CD4-positive, alpha-beta memory T cell (primary cell): ENCODE measurements around the gene BOLA3. TPM values are rescaled to one million over a fixed set of nuclear protein-coding genes. Genes with fewer than 3 reads are reported as not detected.
A peak's percentile ranks its signal among the peaks of the same experiment; 100 is the strongest.
"Not testable (repeated sequence)": the region's sequence is repeated elsewhere in the genome, so short reads cannot be mapped to it uniquely, and the experiment has no call there.

Experiments
- CTCF ChIA-PET: fragments of 350-600 bp; sonication (Branson Sonifier 250); formaldehyde crosslinking; loops from one replicate; lab custom pipeline; 2021; ENCODE audit warnings: inconsistent platforms; ENCODE audit not compliant: partially characterized antibody; lab: Charles Lee
- POLR2A ChIA-PET: fragments of 350-600 bp; sonication (Branson Sonifier 250); formaldehyde crosslinking; loops from one replicate; lab custom pipeline; 2021; ENCODE audit not compliant: partially characterized antibody; lab: Charles Lee
- DNase-seq, 5 donors: peaks; one replicate each; pipeline versions ENCODE4 v3.0.0 to v3.0.0-alpha.2; 2020 to 2022; ENCODE audit warnings: mixed read lengths in 1 of 5
- H3K27ac ChIP-seq: one replicate; pipeline ENCODE4 v1.7.0; 2013; ENCODE audit warnings: low read depth, low read length
- H3K27me3 ChIP-seq: 2 replicates; pipeline ENCODE4 v1.7.0; 2013; ENCODE audit warnings: mild to moderate bottlenecking, low read length, moderate library complexity; ENCODE audit not compliant: insufficient read depth
- H3K36me3 ChIP-seq: 2 replicates; pipeline ENCODE4 v1.7.0; 2013; ENCODE audit warnings: mild to moderate bottlenecking, low read length, moderate library complexity; ENCODE audit not compliant: insufficient read depth
- H3K4me1 ChIP-seq: 2 replicates; pipeline ENCODE4 v1.7.0; 2013; ENCODE audit warnings: mild to moderate bottlenecking, low read length, moderate library complexity; ENCODE audit not compliant: insufficient read depth
- H3K4me3 ChIP-seq, 2 donors: one replicate each; pipeline ENCODE4 v1.7.0; 2013; ENCODE audit warnings: low read length in 2 of 2, mild to moderate bottlenecking in 1 of 2
- H3K9me3 ChIP-seq, 2 donors: one replicate each; pipeline ENCODE4 v1.7.0; 2013; ENCODE audit warnings: low read length in 2 of 2, control low read depth in 1 of 2; ENCODE audit not compliant: control insufficient read depth in 1 of 2
- H3K27ac Mint-ChIP-seq, 7 donors: one replicate each; pipeline ENCODE4 v1.8.0; 2020 to 2021; ENCODE audit warnings: mixed read lengths in 7 of 7, mild to moderate bottlenecking in 6 of 7, inconsistent platforms in 3 of 7, moderate library complexity in 3 of 7
- H3K27me3 Mint-ChIP-seq, 2 donors: one replicate each; pipeline ENCODE4 v1.8.0; 2020 to 2021; ENCODE audit warnings: mixed read lengths in 2 of 2
- H3K36me3 Mint-ChIP-seq, 2 donors: one replicate each; pipeline ENCODE4 v1.8.0; 2020 to 2021; ENCODE audit warnings: mixed read lengths in 2 of 2, inconsistent platforms in 1 of 2, mild to moderate bottlenecking in 1 of 2
- H3K4me1 Mint-ChIP-seq, 4 donors: one replicate each; pipeline ENCODE4 v1.8.0; 2020 to 2021; ENCODE audit warnings: mixed read lengths in 4 of 4, mild to moderate bottlenecking in 1 of 4
- H3K4me3 Mint-ChIP-seq, 8 donors: one replicate each; pipeline ENCODE4 v1.8.0; 2020 to 2021; ENCODE audit warnings: mixed read lengths in 8 of 8, mild to moderate bottlenecking in 7 of 8, moderate library complexity in 6 of 8, inconsistent platforms in 3 of 8
- H3K9me3 Mint-ChIP-seq, 8 donors: one replicate each; pipeline ENCODE4 v1.8.0; 2020 to 2021; ENCODE audit warnings: mixed read lengths in 8 of 8, mild to moderate bottlenecking in 5 of 8, inconsistent platforms in 3 of 8, moderate library complexity in 1 of 8
- intact Hi-C: fragments of 100-400 bp; cut with micrococcal nuclease; formaldehyde crosslinking; loops from one replicate; pipeline ENCODE4 v1.15.1; 2023
- polyA plus RNA-seq, 2 donors: library from polyadenylated mRNA; unstranded; fragments of 300-500 nt; fragmentation: Illumina TruSeq; gene quantifications; one replicate each; pipeline ENCODE4 v1.2.3, GENCODE V29; 2021
- total RNA-seq, 2 experiments: library from RNA; stranded (reverse); gene quantifications; one replicate each; pipeline ENCODE4 v1.2.3, GENCODE V29; 2021

BOLA3 gene
- total and polyA plus RNA-seq, 4 experiments from 2014 or later, result 16.4 to 101 (median 50.5) TPM

GRCh38 chr2:74138600-74139323, 8.9 kb downstream of the BOLA3 start:
- no peaks in the 10 kb centered on the region for H3K27me3 Mint-ChIP-seq
- no peak overlapping the region for H3K4me3 ChIP-seq
- no peak overlapping the region for H3K27ac ChIP-seq
- no peaks in the 10 kb centered on the region for H3K9me3 ChIP-seq
- H3K4me1 Mint-ChIP-seq, result peaks cover 2 to 11% (median 5%) of the 10 kb centered on the region in 4 donors
- ChIA-PET CTCF (no interaction called here), POLR2A (interaction anchor here (1.1 kb wide), 1 partner anchor 310 kb away, joined by 3 read pairs; the partner anchor contains the start of gene STAMBP)
- H3K4me1 ChIP-seq, result no peaks in the 10 kb centered on the region
- no peak overlapping the region for H3K4me3 Mint-ChIP-seq
- intact Hi-C loops, result no loop called here
- H3K9me3 Mint-ChIP-seq, result no peaks in the 10 kb centered on the region
- H3K27ac Mint-ChIP-seq, result peak overlapping the region in 1 of 7 donors; percentile 25
- H3K27me3 ChIP-seq, result no peaks in the 10 kb centered on the region
- H3K36me3 Mint-ChIP-seq, result peaks cover 30 to 41% of the 10 kb centered on the region in 2 donors
- H3K36me3 ChIP-seq, result no peaks in the 10 kb centered on the region
- no peak for DNase-seq

- H3K4me3 ChIP-seq, result no peak overlapping the region
- Mint-ChIP-seq H3K27ac (peak overlapping the region in 2 of 7 donors; percentile 25 to 73), H3K4me3 (no peak overlapping the region), H3K36me3 (peaks cover 35 to 50% of the 10 kb centered on the region in 2 donors), H3K9me3 (peaks cover 0 to 5% (median 0%) of the 10 kb centered on the region in 8 donors), H3K4me1 (peaks cover 3 to 11% (median 5%) of the 10 kb centered on the region in 4 donors), H3K27me3 (no peaks in the 10 kb centered on the region)
- no peaks in the 10 kb centered on the region for H3K9me3 ChIP-seq
- ChIA-PET POLR2A (no interaction called here), CTCF (no interaction called here)
- H3K27ac ChIP-seq, result no peak overlapping the region
- no peaks in the 10 kb centered on the region for H3K4me1 ChIP-seq
- no peak for DNase-seq
- no peaks in the 10 kb centered on the region for H3K27me3 ChIP-seq
- H3K36me3 ChIP-seq, result no peaks in the 10 kb centered on the region
- intact Hi-C loops, result no loop called here
Measured at GRCh38 chr2:74137651-74138599, 9.8 kb downstream of the BOLA3 start.

- peaks cover 12 to 27% of the 10 kb centered on the region in 2 donors for H3K36me3 Mint-ChIP-seq
- intact Hi-C loops, result no loop called here
- H3K9me3 Mint-ChIP-seq, result peaks cover 0 to 5% (median 0%) of the 10 kb centered on the region in 8 donors
- no peaks in the 10 kb centered on the region for H3K36me3 ChIP-seq
- H3K27me3 Mint-ChIP-seq, result peaks cover 11 to 12% of the 10 kb centered on the region in 2 donors
- H3K9me3 ChIP-seq, result no peaks in the 10 kb centered on the region
- DNase-seq, result no peak
- ChIA-PET POLR2A (no interaction called here), CTCF (no interaction called here)
- no peaks in the 10 kb centered on the region for H3K27me3 ChIP-seq
- no peak overlapping the region for H3K4me3 Mint-ChIP-seq
- H3K4me1 ChIP-seq, result no peaks in the 10 kb centered on the region
- no peak overlapping the region for H3K27ac ChIP-seq
- H3K4me3 ChIP-seq, result no peak overlapping the region
- peaks cover 0 to 1% (median 0%) of the 10 kb centered on the region in 4 donors for H3K4me1 Mint-ChIP-seq
- no peak overlapping the region for H3K27ac Mint-ChIP-seq
Measured at GRCh38 chr2:74131901-74132300, 15.8 kb downstream of the BOLA3 start.

- Histone ChIP-seq H3K9me3 (no peaks in the 10 kb centered on the region), H3K36me3 (no peaks in the 10 kb centered on the region), H3K4me3 (no peak overlapping the region), H3K27ac (no peak overlapping the region), H3K4me1 (no peaks in the 10 kb centered on the region), H3K27me3 (no peaks in the 10 kb centered on the region)
- peaks cover 11 to 12% of the 10 kb centered on the region in 2 donors for H3K27me3 Mint-ChIP-seq
- H3K4me3 Mint-ChIP-seq, result no peak overlapping the region
- H3K4me1 Mint-ChIP-seq, result peaks cover 0 to 1% (median 0%) of the 10 kb centered on the region in 4 donors
- DNase-seq, result no peak
- peaks cover 0 to 5% (median 0%) of the 10 kb centered on the region in 8 donors for H3K9me3 Mint-ChIP-seq
- ChIA-PET POLR2A (no interaction called here), CTCF (no interaction called here)
- intact Hi-C loops, result no loop called here
- peaks cover 11 to 21% of the 10 kb centered on the region in 2 donors for H3K36me3 Mint-ChIP-seq
- H3K27ac Mint-ChIP-seq, result no peak overlapping the region
Measured at GRCh38 chr2:74130211-74130995, 17.3 kb downstream of the BOLA3 start.

- Mint-ChIP-seq H3K27ac (no peak overlapping the region), H3K9me3 (peaks cover 0 to 9% (median under 1%) of the 10 kb centered on the region in 8 donors), H3K4me1 (peaks cover 0 to 1% (median 0%) of the 10 kb centered on the region in 4 donors), H3K4me3 (no peak overlapping the region), H3K36me3 (peaks cover 2 to 3% of the 10 kb centered on the region in 2 donors), H3K27me3 (peaks cover 11 to 12% of the 10 kb centered on the region in 2 donors)
- ChIA-PET POLR2A (no interaction called here), CTCF (no interaction called here)
- intact Hi-C loops, result no loop called here
- DNase-seq, result no peak
- H3K36me3 ChIP-seq, result no peaks in the 10 kb centered on the region
- no peaks in the 10 kb centered on the region for H3K4me1 ChIP-seq
- no peaks in the 10 kb centered on the region for H3K9me3 ChIP-seq
- H3K27ac ChIP-seq, result no peak overlapping the region
- no peak overlapping the region for H3K4me3 ChIP-seq
- no peaks in the 10 kb centered on the region for H3K27me3 ChIP-seq
Measured at GRCh38 chr2:74128206-74128605, 19.5 kb downstream of the BOLA3 start.

GRCh38 chr2:74123955-74124354, 23.8 kb downstream of the BOLA3 start:
- H3K4me1 Mint-ChIP-seq, H3K27ac Mint-ChIP-seq, CTCF ChIA-PET, H3K36me3 ChIP-seq, DNase-seq, H3K4me3 ChIP-seq, intact Hi-C loops, H3K9me3 ChIP-seq, H3K27me3 ChIP-seq, POLR2A ChIA-PET, H3K27ac ChIP-seq, H3K4me1 ChIP-seq, H3K27me3 Mint-ChIP-seq, H3K4me3 Mint-ChIP-seq: not testable (repeated sequence)
- H3K36me3 Mint-ChIP-seq, result peaks cover 3 to 12% of the 10 kb centered on the region in 2 donors
- peaks cover 3 to 25% (median 16%) of the 10 kb centered on the region in 8 donors for H3K9me3 Mint-ChIP-seq
